Prostate gland (tissue), 2 donors: ENCODE data around the gene YWHAQ. TPM values are rescaled to one million over a fixed set of nuclear protein-coding genes. Genes with fewer than 3 reads are reported as not detected.

ENCODE experiments used
- DNase-seq: peaks from one replicate; pipeline ENCODE4 v3.0.0-alpha.2; 2019; ENCODE audit warnings: low spot score
- H3K27ac ChIP-seq, 2 donors: fragments of 200-600 bp; sonication (generic); 2 replicates each; pipeline ENCODE4 v1.5.1; 2017 to 2019
- H3K27me3 ChIP-seq: fragments of 200-600 bp; sonication (generic); replicated peaks from 2 replicates; pipeline ENCODE4 v1.5.1; 2019; ENCODE audit not compliant: insufficient read depth
- H3K36me3 ChIP-seq, 2 donors: fragments of 200-600 bp; sonication (generic); 1 replicate in 1 of 2; 2 replicates in 1 of 2; pipeline versions ENCODE4 v1.5.1 to v1.8.1; 2017 to 2019
- H3K4me1 ChIP-seq: fragments of 200-600 bp; sonication (generic); replicated peaks from 2 replicates; pipeline ENCODE4 v1.5.1; 2019
- H3K4me3 ChIP-seq, 2 donors: fragments of 200-600 bp; sonication (generic); 2 replicates each; pipeline ENCODE4 v1.5.1; 2017 to 2019
- H3K9me3 ChIP-seq: fragments of 200-600 bp; sonication (generic); 2 replicates; pipeline ENCODE4 v1.5.1; 2017
- CTCF ChIP-seq, 4 experiments: fragments of 200-600 bp in 2 of 4; fragments of 450-650 bp in 2 of 4; sonication (generic) in 2 of 4; IDR thresholded peaks; 1 replicate in 3 of 4; 2 replicates in 1 of 4; pipeline ENCODE4 v1.5.1; 2016 to 2019; ENCODE audit warnings: antibody characterized with exemption in 4 of 4, mild to moderate bottlenecking in 2 of 4, moderate library complexity in 2 of 4
- POLR2A ChIP-seq: fragments of 450-650 bp; IDR thresholded peaks from one replicate; pipeline ENCODE4 v1.6.1; 2016; ENCODE audit warnings: antibody characterized with exemption, mild to moderate bottlenecking
- POLR2AphosphoS5 ChIP-seq: sonication (generic); formaldehyde crosslinking; IDR thresholded peaks from one replicate; pipeline ENCODE4 v1.6.1; 2017; ENCODE audit warnings: antibody characterized with exemption
- WGBS: methylation state at CpG from one replicate; pipeline ENCODE4 v1.1.5; 2018; 5-methylcytosine and 5-hydroxymethylcytosine counted together
- intact Hi-C: fragments of 100-400 bp; cut with DNase I; formaldehyde crosslinking; loops from one replicate; pipeline ENCODE4 v1.14.2; 2022
- total RNA-seq, 2 donors: library from RNA; depleted of rRNA; stranded (reverse); fragments of >200 nt; gene quantifications; one replicate each; pipeline ENCODE4 v1.1.0, GENCODE V29; 2016

YWHAQ gene
- total RNA-seq, 2 donors from 2014 or later, result 208 to 248 TPM

DNA sequence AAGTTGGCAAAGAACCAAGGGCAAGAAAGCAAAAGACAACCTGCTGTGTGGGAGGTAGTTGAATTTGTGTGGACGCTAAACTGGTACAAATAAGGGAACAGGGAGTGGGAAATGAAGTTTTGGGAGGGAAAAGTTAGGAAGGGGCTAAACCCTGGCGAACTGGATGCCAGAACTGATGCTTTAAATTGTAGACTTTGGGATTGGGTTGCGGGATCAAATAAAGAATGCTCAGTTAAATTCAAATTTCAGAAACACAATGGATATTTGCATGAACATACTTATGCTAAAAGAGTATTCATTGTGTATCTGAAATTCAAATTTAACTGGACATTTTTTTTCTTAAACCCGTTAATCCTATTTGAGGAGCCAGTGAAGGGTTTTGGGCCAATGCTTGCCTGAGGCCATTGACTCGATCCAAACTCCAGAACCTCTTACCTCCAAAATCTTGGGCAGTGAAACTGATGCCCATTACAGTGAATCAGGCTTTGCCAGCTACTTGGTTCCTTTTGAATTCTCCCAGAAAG lies 44.2 kb upstream of the YWHAQ start:
- WGBS, result 73% methylated on average over 5 of the region's 5 CpGs
- Histone ChIP-seq H3K27me3 (no peaks in the 10 kb centered on the region), H3K4me3 (no peak overlapping the region), H3K27ac (no peak overlapping the region), H3K36me3 (no peaks in the 10 kb centered on the region), H3K4me1 (no peaks in the 10 kb centered on the region), H3K9me3 (no peaks in the 10 kb centered on the region)
- no peak for DNase-seq
- intact Hi-C loops, result no loop called here
- TF ChIP-seq POLR2A (no peak), CTCF (IDR thresholded peaks at IDR 0.05) (no peak), POLR2AphosphoS5 (no peak)

DNA sequence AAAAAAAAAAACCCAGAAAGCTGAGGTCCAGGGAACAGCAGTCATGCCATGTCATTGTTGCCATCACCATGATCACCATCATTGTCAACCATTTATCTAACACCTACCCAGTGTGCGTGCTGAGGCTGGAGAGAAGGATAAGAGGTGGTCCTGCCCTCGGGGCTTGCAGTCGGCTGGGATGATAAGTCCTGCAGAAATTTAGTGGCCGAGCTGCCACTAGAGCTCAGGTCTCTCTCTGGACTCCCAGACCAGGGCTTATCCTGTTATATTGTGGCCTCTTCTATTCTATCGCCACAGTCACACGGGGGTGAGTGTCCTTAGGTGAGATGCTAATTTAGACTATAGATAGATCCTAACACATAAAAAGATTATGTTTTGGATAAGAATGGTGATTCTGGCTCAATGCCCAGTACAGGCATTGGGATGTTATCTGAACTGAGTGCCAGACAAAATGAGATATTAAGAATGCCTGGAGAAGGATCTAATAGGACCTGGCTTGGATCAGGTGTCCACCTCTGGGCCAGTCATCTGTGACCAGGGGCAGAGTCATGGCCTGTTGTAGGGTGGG lies 43.2 kb upstream of the YWHAQ start:
- no peaks in the 10 kb centered on the region for H3K27me3 ChIP-seq
- intact Hi-C loops, result no loop called here
- WGBS, result 72% methylated on average over 6 of the region's 6 CpGs

DNA sequence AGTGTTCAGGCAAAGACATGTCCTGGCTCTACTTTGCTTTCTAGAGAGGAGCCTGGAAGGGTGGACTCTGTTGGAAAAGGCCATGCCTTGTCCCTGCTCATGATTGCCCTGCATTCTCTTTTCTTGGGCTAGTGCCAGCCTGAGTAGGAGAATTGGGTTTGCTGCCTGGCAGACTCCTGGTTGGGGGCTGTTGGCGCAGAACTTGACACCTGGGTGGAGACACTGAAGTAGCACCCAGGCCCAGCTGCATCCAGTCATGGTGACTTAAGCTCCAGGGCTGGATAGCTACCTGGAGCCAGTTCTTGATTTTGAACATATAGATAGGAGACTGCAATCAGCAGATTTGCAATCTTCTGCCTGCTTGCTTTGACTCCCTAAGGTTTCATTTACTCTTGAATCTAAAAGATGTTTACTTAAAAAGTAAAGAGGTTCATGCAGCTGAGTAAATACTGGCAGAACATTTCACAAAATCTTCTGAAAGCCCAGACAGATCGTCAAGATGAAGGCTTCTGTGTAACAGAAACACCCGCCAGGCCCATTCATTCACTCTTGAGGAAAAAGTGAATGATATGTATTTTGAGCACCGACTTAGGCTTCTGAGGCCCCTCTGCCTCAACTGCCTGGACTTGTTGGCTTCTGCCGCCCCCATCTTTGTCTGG lies 38.0 kb upstream of the YWHAQ start:
- H3K4me3 ChIP-seq, result no peak overlapping the region
- H3K36me3 ChIP-seq, result no peaks in the 10 kb centered on the region
- 42% methylated on average over 5 of the region's 5 CpGs for WGBS
- H3K4me1 ChIP-seq, result peaks cover 11% of the 10 kb centered on the region
- TF ChIP-seq POLR2AphosphoS5, result peak; percentile 71
- TF ChIP-seq CTCF (IDR thresholded peaks at IDR 0.05), result no peak
- no peaks in the 10 kb centered on the region for H3K9me3 ChIP-seq
- H3K27me3 ChIP-seq, result no peaks in the 10 kb centered on the region
- H3K27ac ChIP-seq, result peak overlapping the region; percentile 57 to 64
- intact Hi-C loops, result no loop called here
- DNase-seq, result peak; percentile 40

More for the DNA sequence above, 43.2 kb upstream of the YWHAQ start:
- no peak for DNase-seq
- no peak overlapping the region for H3K27ac ChIP-seq
- H3K4me3 ChIP-seq, result no peak overlapping the region
- TF ChIP-seq POLR2AphosphoS5, result no peak
- TF ChIP-seq POLR2A, result no peak
- TF ChIP-seq CTCF (IDR thresholded peaks at IDR 0.05), result no peak
- no peaks in the 10 kb centered on the region for H3K36me3 ChIP-seq
- peaks cover 5% of the 10 kb centered on the region for H3K4me1 ChIP-seq
- no peaks in the 10 kb centered on the region for H3K9me3 ChIP-seq

GRCh38 chr2:9667826-9668225 lies 37.0 kb upstream of the YWHAQ start:
- WGBS, result 95% methylated on average over 3 of the region's 3 CpGs
- Histone ChIP-seq H3K4me3 (no peak overlapping the region), H3K27me3 (no peaks in the 10 kb centered on the region), H3K36me3 (no peaks in the 10 kb centered on the region), H3K4me1 (peaks cover 11% of the 10 kb centered on the region), H3K9me3 (no peaks in the 10 kb centered on the region), H3K27ac (peak overlapping the region in 1 of 2 donors; percentile 64)
- DNase-seq, result no peak
- TF ChIP-seq CTCF (IDR thresholded peaks at IDR 0.05) (no peak), POLR2AphosphoS5 (no peak), POLR2A (no peak)
- intact Hi-C loops, result no loop called here

GRCh38 chr2:9666306-9666705 lies 35.5 kb upstream of the YWHAQ start:
- Histone ChIP-seq H3K9me3 (no peaks in the 10 kb centered on the region), H3K4me3 (no peak overlapping the region), H3K27me3 (no peaks in the 10 kb centered on the region), H3K36me3 (no peaks in the 10 kb centered on the region), H3K27ac (no peak overlapping the region), H3K4me1 (peaks cover 11% of the 10 kb centered on the region)
- intact Hi-C loops, result no loop called here
- TF ChIP-seq POLR2AphosphoS5 (no peak), CTCF (IDR thresholded peaks at IDR 0.05) (no peak), POLR2A (no peak)
- 67% methylated on average over 3 of the region's 3 CpGs for WGBS
- no peak for DNase-seq
